HG03196 (cell line): Measurements from ENCODE around the gene ANKDD1B.
"Not testable (repeated sequence)": the region's sequence is repeated elsewhere in the genome, so short reads cannot be mapped to it uniquely, and the experiment has no call there.

ENCODE experiments used
- ATAC-seq: cut with Tn5 transposase; IDR thresholded peaks from one replicate; pipeline ENCODE4 v1.9.1; 2021; ENCODE audit not compliant: unreplicated experiment

The ANKDD1B gene

GRCh38 chr5:75695472-75696351, 84.5 kb downstream of the ANKDD1B start:
- ATAC-seq, result not testable (repeated sequence)

GRCh38 chr5:75701856-75702255, 90.6 kb downstream of the ANKDD1B start:
- ATAC-seq, result no peak

- no peak for ATAC-seq
These were observed 94.8 kb downstream of the ANKDD1B start for GRCh38 chr5:75706016-75706415.

- no peak for ATAC-seq
These were observed 95.5 kb downstream of the ANKDD1B start for GRCh38 chr5:75706775-75707174.

- no peak for ATAC-seq
These were observed 96.8 kb downstream of the ANKDD1B start for GRCh38 chr5:75707911-75708509.

GRCh38 chr5:75710637-75711036, 99.4 kb downstream of the ANKDD1B start:
- ATAC-seq, result no peak

GRCh38 chr5:75711151-75711550, 99.9 kb downstream of the ANKDD1B start:
- no peak for ATAC-seq

- no peak for ATAC-seq
These were observed 100.8 kb downstream of the ANKDD1B start for GRCh38 chr5:75712091-75712490.

GRCh38 chr5:75716715-75717081, 105.4 kb downstream of the ANKDD1B start:
- peak; percentile 18 for ATAC-seq

- ATAC-seq, result peak; percentile 90
These were observed 106.0 kb downstream of the ANKDD1B start, which contains the start of gene POC5 for GRCh38 chr5:75717082-75717922. Gene POC5 (minus strand): TSS chr5:75717437. CDS start chr5:75712937, 4,500 bp downstream.

- ATAC-seq, result no peak
These were observed 109.6 kb downstream of the ANKDD1B start for GRCh38 chr5:75720882-75721281.
